A549 (cell line): Measurements from ENCODE around the gene SEMA4B. TPM values are rescaled to one million over a fixed set of nuclear protein-coding genes. Genes with fewer than 3 reads are reported as not detected.

Experiments
- ATAC-seq, 2 experiments: fragments of 200-7000 bp in 1 of 2; fragments of >200 bp in 1 of 2; cut with Nextera tagmentation in 1 of 2; cut with Tn5 transposase in 1 of 2; 3 replicates each; pipeline versions ENCODE4 v1.8.0 to v1.9.1; 2018 to 2020; ENCODE audit warnings: mild to moderate bottlenecking in 1 of 2, moderate library complexity in 1 of 2
- CTCF ChIA-PET: fragments of 300-600 bp; sonication (Branson Sonifier 250); formaldehyde crosslinking; extraction: SDS; loops from one replicate; lab custom pipeline; 2021; ENCODE audit warnings: antibody characterized with exemption, inconsistent platforms; lab: Yijun Ruan, JAX
- POLR2A ChIA-PET: fragments of 350-600 bp; formaldehyde crosslinking; extraction: SDS; loops from one replicate; lab custom pipeline; 2021; ENCODE audit warnings: antibody characterized with exemption, inconsistent platforms; lab: Yijun Ruan, JAX
- DNase-seq, 2 experiments: peaks; one replicate each; pipeline versions ENCODE4 v3.0.0 to v3.0.0-alpha.2; 2011 to 2016; ENCODE audit warnings: low read depth in 1 of 2, low spot score in 1 of 2
- FAIRE-seq: peaks from 2 replicates; lab custom pipeline; 2011; peaks lifted over from hg19 to GRCh38; lab: Jason Lieb, UNC
- H3K27ac ChIP-seq, 2 experiments: fragments of >200 bp; sonication (Bioruptor Twin); formaldehyde crosslinking; 3 replicates each; pipeline ENCODE4 v1.5.1; 2016 to 2017
- H3K4me1 ChIP-seq: fragments of >200 bp; sonication (Bioruptor Twin); formaldehyde crosslinking; 3 replicates; pipeline ENCODE4 v1.6.1; 2016
- H3K4me2 ChIP-seq: fragments of >200 bp; sonication (Bioruptor Twin); formaldehyde crosslinking; 3 replicates; pipeline ENCODE4 v1.6.1; 2016
- H3K4me3 ChIP-seq: fragments of >200 bp; sonication (Bioruptor Twin); formaldehyde crosslinking; 3 replicates; pipeline ENCODE4 v1.5.1; 2016
- H3K9me3 ChIP-seq: fragments of >200 bp; sonication (Bioruptor Twin); formaldehyde crosslinking; 3 replicates; pipeline ENCODE4 v1.6.1; 2016
- ATOH8 ChIP-seq: fragments of 250-450 bp; sonication (Bioruptor Pico); IDR thresholded peaks from 2 replicates; pipeline ENCODE4 v1.5.0; 2020; ENCODE audit warnings: low read depth, mild to moderate bottlenecking, moderate library complexity
- CEBPB ChIP-seq, 2 experiments: fragments of >200 bp in 1 of 2; sonication (Bioruptor Twin) in 1 of 2; formaldehyde crosslinking in 1 of 2; IDR thresholded peaks; 2 replicates each; pipeline ENCODE4 v1.6.1; 2012 to 2016
- ESRRA ChIP-seq: fragments of 150-350 bp; IDR thresholded peaks from 2 replicates; pipeline ENCODE4 v1.6.1; 2014; ENCODE audit warnings: mild to moderate bottlenecking, low read length, borderline replicate concordance
- FOSL2 ChIP-seq, 2 experiments: fragments of 450-650 bp in 1 of 2; fragments of >200 bp in 1 of 2; sonication (Bioruptor Twin) in 1 of 2; formaldehyde crosslinking; IDR thresholded peaks; 2 replicates each; pipeline versions ENCODE4 v1.5.0 to v1.6.1; 2016 to 2020; ENCODE audit warnings: mild to moderate bottlenecking in 1 of 2, moderate library complexity in 1 of 2
- FOXS1 ChIP-seq: fragments of 250-450 bp; sonication (Bioruptor Pico); IDR thresholded peaks from 2 replicates; pipeline ENCODE4 v1.5.0; 2020; ENCODE audit warnings: mild to moderate bottlenecking, moderate library complexity
- HDAC2 ChIP-seq: fragments of 200-600 bp; sonication (generic); IDR thresholded peaks from 2 replicates; pipeline ENCODE4 v1.6.1; 2016
- HEYL ChIP-seq: fragments of 250-450 bp; sonication (Bioruptor Pico); IDR thresholded peaks from 2 replicates; pipeline ENCODE4 v1.8.0; 2021; ENCODE audit warnings: mild to moderate bottlenecking, moderate library complexity
- HOXA7 ChIP-seq: fragments of 250-450 bp; sonication (Bioruptor Pico); IDR thresholded peaks from 2 replicates; pipeline ENCODE4 v1.5.0; 2020; ENCODE audit warnings: mild to moderate bottlenecking, moderate library complexity
- HOXB13 ChIP-seq: fragments of 250-450 bp; sonication (Bioruptor Pico); IDR thresholded peaks from 2 replicates; pipeline ENCODE4 v1.5.0; 2020; ENCODE audit warnings: low read depth, mild to moderate bottlenecking, moderate library complexity
- HOXB5 ChIP-seq: fragments of 250-450 bp; sonication (Bioruptor Pico); IDR thresholded peaks from 2 replicates; pipeline ENCODE4 v1.5.0; 2020; ENCODE audit warnings: mild to moderate bottlenecking, moderate library complexity
- KDM1A ChIP-seq: fragments of 200-600 bp; sonication (generic); IDR thresholded peaks from 2 replicates; pipeline ENCODE4 v1.6.1; 2016; ENCODE audit warnings: low read depth, mild to moderate bottlenecking
- MYC ChIP-seq: IDR thresholded peaks from 2 replicates; pipeline ENCODE4 v1.6.1; 2012; ENCODE audit warnings: mild to moderate bottlenecking, inconsistent platforms, low read length, improper control_type of control experiment, borderline replicate concordance
- NPAS2 ChIP-seq: fragments of 250-450 bp; sonication (Bioruptor Pico); IDR thresholded peaks from 2 replicates; pipeline ENCODE4 v1.8.0; 2022; ENCODE audit warnings: mild to moderate bottlenecking, moderate library complexity, borderline replicate concordance
- PHF8 ChIP-seq: fragments of 200-600 bp; sonication (generic); IDR thresholded peaks from 2 replicates; pipeline ENCODE4 v1.6.1; 2016; ENCODE audit warnings: low read depth, mild to moderate bottlenecking, antibody characterized with exemption, moderate library complexity, borderline replicate concordance
- SREBF2 ChIP-seq: fragments of 450-650 bp; IDR thresholded peaks from 2 replicates; pipeline ENCODE4 v1.6.1; 2014; ENCODE audit warnings: mild to moderate bottlenecking, moderate library complexity
- TP53 ChIP-seq: fragments of 250-450 bp; sonication (Bioruptor Pico); IDR thresholded peaks from 2 replicates; pipeline ENCODE4 v1.5.0; 2021; ENCODE audit warnings: mild to moderate bottlenecking, moderate library complexity
- USF2 ChIP-seq: fragments of 450-650 bp; IDR thresholded peaks from 2 replicates; pipeline ENCODE4 v1.6.1; 2014; ENCODE audit warnings: antibody characterized with exemption
- ZNF302 ChIP-seq: fragments of 250-450 bp; sonication (Bioruptor Pico); IDR thresholded peaks from 2 replicates; pipeline ENCODE4 v1.9.0; 2021; ENCODE audit warnings: inconsistent platforms, mild to moderate bottlenecking, moderate library complexity
- ZSCAN20 ChIP-seq: fragments of 250-450 bp; sonication (Bioruptor Pico); IDR thresholded peaks from 2 replicates; pipeline ENCODE4 v1.8.0; 2022; ENCODE audit warnings: mild to moderate bottlenecking, moderate library complexity
- WGBS: methylation state at CpG from one replicate; pipeline ENCODE4 v1.1.6; 2017; ENCODE audit errors: missing lambda C conversion rate; 5-methylcytosine and 5-hydroxymethylcytosine counted together
- polyA plus RNA-seq, 4 experiments: library from polyadenylated mRNA; depleted of rRNA in 3 of 4; stranded (reverse); fragments of >200 nt; fragmentation: RNase III in 1 of 4; extraction: RNeasy Plus Mini Kit Qiagen cat#74134 plus additional on column Dnase treatment in 1 of 4; gene quantifications; 2 replicates in 3 of 4; 3 replicates in 1 of 4; pipeline ENCODE4 v1.2.3, GENCODE V29; 2011 to 2017
- TF ChIP-seq, protein P1 (sequence below): fragments of >200 bp; sonication (Bioruptor Twin); formaldehyde crosslinking; IDR thresholded peaks from 2 replicates; pipeline ENCODE4 v1.6.1; 2016
- TF ChIP-seq, protein P2 (sequence below): fragments of >200 bp; sonication (Bioruptor Twin); formaldehyde crosslinking; IDR thresholded peaks from 3 replicates; pipeline ENCODE4 v1.5.1; 2016

SEMA4B gene
- polyA plus RNA-seq, 2 of the 4 experiments (the other 2 are of a cell fraction) = 45.3 to 47.1 TPM

DNA sequence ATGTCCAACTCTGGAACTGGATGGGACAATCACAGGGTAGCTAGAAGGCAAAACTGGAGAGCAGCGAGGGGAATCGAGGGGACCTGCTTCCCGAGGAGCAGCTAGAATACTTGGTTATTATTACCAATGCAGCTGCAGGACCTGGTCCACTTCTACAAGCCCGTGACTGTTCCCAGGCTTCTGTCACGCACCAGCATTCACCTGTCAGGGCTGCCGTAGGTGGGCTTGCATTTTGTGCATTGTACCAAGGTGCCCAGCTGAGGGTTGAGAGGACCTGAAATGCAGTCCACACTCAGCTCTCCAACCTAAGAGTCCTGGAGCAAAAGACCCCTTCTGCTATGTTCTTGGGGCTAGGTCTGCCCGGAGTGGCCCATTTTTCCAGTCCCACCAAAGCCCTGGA is 2.3 kb downstream of the SEMA4B start:
- Histone ChIP-seq H3K4me3 (no peak overlapping the region), H3K4me1 (peaks cover 29% of the 10 kb centered on the region)
- no peak for FAIRE-seq

GRCh38 chr15:90203922-90204321 is 2.8 kb downstream of the SEMA4B start:
- FAIRE-seq (no peak), ATAC-seq (no peak), DNase-seq (no peak)
- ChIA-PET CTCF (interaction anchor here (0.9 to 36.4 kb wide), 9 partner anchors 9 to 278 kb away, joined by 3 to 732 read pairs (median 4); partner anchors contain the start of genes CIB1, GDPGP1 and TTLL13), POLR2A (no interaction called here)
- H3K4me1 ChIP-seq = peaks cover 28% of the 10 kb centered on the region
- H3K4me3 ChIP-seq = no peak overlapping the region
- TF ChIP-seq HOXB5 (CRISPR knock-in tag) (no peak), USF2 (no peak), SREBF2 (no peak), CEBPB (IDR thresholded peaks at IDR 0.05) (no peak), HEYL (CRISPR knock-in tag) (no peak)
- 0 out of 3 replicates have a peak overlapping the region, but pooled peaks have one; percentile 2 for H3K4me2 ChIP-seq
- WGBS = 81% methylated on average over 8 of the region's 8 CpGs
- no peaks in the 10 kb centered on the region for H3K9me3 ChIP-seq
- peak overlapping the region in 1 of 2 experiments; percentile 10; a peak in 1 of 6 replicates for H3K27ac ChIP-seq

More for the DNA sequence above, 2.3 kb downstream of the SEMA4B start:
- Histone ChIP-seq H3K4me2 (peak overlapping the region; percentile 85), H3K9me3 (no peaks in the 10 kb centered on the region), H3K27ac (0 out of 6 replicates have a peak overlapping the region, but pooled peaks of 1 of the 2 experiments have one; percentile 10)
- ChIA-PET POLR2A (no interaction called here), CTCF (interaction anchor here (0.9 to 36.4 kb wide), 8 partner anchors 12 to 90 kb away, joined by 3 to 732 read pairs (median 6); partner anchors contain the start of genes CIB1, GDPGP1 and TTLL13)
- 95% methylated on average over 7 of the region's 7 CpGs for WGBS
- DNase-seq (no peak), ATAC-seq (no peak)
- TF ChIP-seq, protein P1, sequence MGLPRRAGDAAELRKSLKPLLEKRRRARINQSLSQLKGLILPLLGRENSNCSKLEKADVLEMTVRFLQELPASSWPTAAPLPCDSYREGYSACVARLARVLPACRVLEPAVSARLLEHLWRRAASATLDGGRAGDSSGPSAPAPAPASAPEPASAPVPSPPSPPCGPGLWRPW = no peak
- TF ChIP-seq HDAC2 (no peak), TP53 (CRISPR knock-in tag) (no peak), NPAS2 (CRISPR knock-in tag) (no peak), HOXB13 (no peak), ESRRA (no peak)

DNA sequence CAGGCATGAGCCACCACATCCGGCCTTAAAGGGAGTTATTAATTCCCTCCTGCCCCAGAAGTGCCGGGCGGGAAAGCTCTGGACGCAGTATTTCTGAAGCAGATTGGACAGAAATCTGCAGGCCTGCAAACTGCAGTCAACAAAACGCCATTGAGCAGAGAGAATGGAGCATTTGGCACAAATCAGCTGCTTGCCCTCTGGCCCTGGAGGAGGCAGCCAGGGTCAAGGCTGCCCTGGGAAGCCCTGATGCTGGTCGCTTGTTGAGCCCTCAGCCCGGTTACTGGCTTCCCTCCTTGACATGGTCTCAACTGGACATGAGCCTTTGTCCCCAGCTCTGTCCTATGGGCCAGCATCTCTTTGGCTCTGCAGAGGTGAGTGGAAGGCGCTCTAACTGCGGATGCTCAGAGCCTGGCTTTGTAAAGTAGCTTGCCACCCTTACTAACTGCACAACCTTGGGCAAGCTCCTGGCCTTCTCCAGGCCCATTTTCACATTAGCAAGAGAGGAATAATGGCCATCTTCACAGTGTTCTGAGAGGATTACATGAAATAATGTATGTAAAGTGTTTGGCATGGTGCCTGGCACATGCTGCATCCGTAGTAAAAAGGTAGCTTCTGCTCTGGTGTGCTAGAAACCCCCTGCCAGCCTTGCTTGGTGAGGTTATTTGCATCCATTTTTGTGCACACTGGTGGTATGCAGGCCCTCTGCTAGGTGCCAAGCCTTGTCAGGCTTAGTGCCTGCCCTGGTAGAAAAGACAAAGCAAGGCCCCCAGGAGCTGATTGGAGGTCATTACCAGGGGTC is 4.1 kb downstream of the SEMA4B start:
- ChIA-PET POLR2A (no interaction called here), CTCF (interaction anchor here (0.9 to 36.4 kb wide), 7 partner anchors 10 to 277 kb away, joined by 3 to 732 read pairs (median 8); partner anchors contain the start of genes CIB1 and GDPGP1)

More for the DNA sequence above, 4.1 kb downstream of the SEMA4B start:
- WGBS = 83% methylated on average over 10 of the region's 10 CpGs
- H3K27ac ChIP-seq = no peak overlapping the region
- no peak overlapping the region for H3K4me2 ChIP-seq
- DNase-seq (no peak), FAIRE-seq (no peak), ATAC-seq (no peak)
- no peak overlapping the region for H3K4me3 ChIP-seq
- no peaks in the 10 kb centered on the region for H3K9me3 ChIP-seq
- TF ChIP-seq FOSL2 (IDR thresholded peaks at IDR 0.05) = no peak
- no peak for TF ChIP-seq FOSL2 (CRISPR knock-in tag; IDR thresholded peaks at IDR 0.05)
- TF ChIP-seq FOXS1 (CRISPR knock-in tag) = no peak
- no peak for TF ChIP-seq KDM1A
- no peak for TF ChIP-seq MYC
- no peak for TF ChIP-seq HOXB13
- TF ChIP-seq HOXA7 (CRISPR knock-in tag) = no peak
- no peak for TF ChIP-seq ZNF302 (CRISPR knock-in tag)
- no peak for TF ChIP-seq ATOH8 (CRISPR knock-in tag)
- TF ChIP-seq, protein P2, sequence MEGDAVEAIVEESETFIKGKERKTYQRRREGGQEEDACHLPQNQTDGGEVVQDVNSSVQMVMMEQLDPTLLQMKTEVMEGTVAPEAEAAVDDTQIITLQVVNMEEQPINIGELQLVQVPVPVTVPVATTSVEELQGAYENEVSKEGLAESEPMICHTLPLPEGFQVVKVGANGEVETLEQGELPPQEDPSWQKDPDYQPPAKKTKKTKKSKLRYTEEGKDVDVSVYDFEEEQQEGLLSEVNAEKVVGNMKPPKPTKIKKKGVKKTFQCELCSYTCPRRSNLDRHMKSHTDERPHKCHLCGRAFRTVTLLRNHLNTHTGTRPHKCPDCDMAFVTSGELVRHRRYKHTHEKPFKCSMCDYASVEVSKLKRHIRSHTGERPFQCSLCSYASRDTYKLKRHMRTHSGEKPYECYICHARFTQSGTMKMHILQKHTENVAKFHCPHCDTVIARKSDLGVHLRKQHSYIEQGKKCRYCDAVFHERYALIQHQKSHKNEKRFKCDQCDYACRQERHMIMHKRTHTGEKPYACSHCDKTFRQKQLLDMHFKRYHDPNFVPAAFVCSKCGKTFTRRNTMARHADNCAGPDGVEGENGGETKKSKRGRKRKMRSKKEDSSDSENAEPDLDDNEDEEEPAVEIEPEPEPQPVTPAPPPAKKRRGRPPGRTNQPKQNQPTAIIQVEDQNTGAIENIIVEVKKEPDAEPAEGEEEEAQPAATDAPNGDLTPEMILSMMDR = no peak
- TF ChIP-seq PHF8 = no peak
- no peak for TF ChIP-seq ZSCAN20 (CRISPR knock-in tag)
- H3K4me1 ChIP-seq = peaks cover 34% of the 10 kb centered on the region
